Left colon (tissue), 2 donors: ENCODE measurements around the gene CHD1L. TPM values are rescaled to one million over a fixed set of nuclear protein-coding genes. Genes with fewer than 3 reads are reported as not detected.
A peak's percentile ranks its signal among the peaks of the same experiment; 100 is the strongest.
"Not testable (repeated sequence)": the region's sequence is repeated elsewhere in the genome, so short reads cannot be mapped to it uniquely, and the experiment has no call there.

ENCODE experiments used
- ATAC-seq: fragments of 200-7000 bp; cut with Tn5 transposase; one replicate; pipeline ENCODE4 v1.9.1; 2020; ENCODE audit warnings: mild to moderate bottlenecking, moderate library complexity
- DNase-seq, 2 donors: peaks; one replicate each; pipeline ENCODE4 v3.0.0-alpha.2; 2020
- intact Hi-C, 2 donors: fragments of 100-400 bp; cut with DNase I in 1 of 2; cut with micrococcal nuclease in 1 of 2; formaldehyde crosslinking; loops; one replicate each; pipeline versions ENCODE4 v1.11.2 to v1.14.0; 2022; cut with DNase I, micrococcal nuclease
- total RNA-seq, 2 donors: library from RNA; stranded (reverse); fragmentation: NEBNext Ultra II Directional; extraction: Animal tissue kit (Norgen Biotek cat#: 25700); gene quantifications; one replicate each; pipeline ENCODE4 v1.2.1, GENCODE V29; 2021
- donor health status: DM: no; HTN: no; CAD: no.
- donor health status: DM: yes; HTN: yes; CAD: no.

CHD1L gene
- total RNA-seq, 2 donors from 2014 or later, result 34.9 to 37.4 TPM

DNA sequence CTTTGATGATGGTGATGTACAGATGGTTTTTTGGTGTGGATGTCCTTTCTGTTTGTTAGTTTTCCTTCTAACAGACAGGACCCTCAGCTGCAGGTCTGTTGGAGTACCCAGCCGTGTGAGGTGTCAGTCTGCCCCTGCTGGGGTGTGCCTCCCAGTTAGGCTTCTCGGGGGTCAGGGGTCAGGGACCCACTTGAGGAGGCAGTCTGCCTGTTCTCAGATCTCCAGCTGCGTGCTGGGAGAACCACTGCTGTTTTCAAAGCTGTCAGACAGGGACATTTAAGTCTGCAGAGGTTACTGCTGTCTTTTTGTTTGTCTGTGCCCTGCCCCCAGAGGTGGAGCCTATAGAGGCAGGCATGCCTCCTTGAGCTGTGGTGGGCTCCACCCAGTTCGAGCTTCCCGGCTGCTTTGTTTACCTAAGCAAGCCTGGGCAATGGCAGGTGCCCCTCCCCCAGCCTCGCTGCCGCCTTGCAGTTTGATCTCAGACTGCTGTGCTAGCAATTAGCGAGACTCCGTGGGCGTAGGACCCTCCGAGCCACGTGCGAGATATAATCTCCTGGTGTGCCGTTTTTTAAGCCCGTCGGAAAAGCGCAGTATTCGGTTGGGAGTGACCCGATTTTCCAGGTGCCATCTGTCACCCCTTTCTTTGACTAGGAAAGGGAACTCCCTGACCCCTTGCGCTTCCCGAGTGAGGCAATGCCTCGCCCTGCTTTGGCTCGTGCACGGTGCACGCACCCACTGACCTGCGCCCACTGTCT lies 84.6 kb downstream of the CHD1L start:
- DNase-seq, result peak in 1 of 2 donors; percentile 3
- intact Hi-C loops, ATAC-seq: not testable (repeated sequence)

DNA sequence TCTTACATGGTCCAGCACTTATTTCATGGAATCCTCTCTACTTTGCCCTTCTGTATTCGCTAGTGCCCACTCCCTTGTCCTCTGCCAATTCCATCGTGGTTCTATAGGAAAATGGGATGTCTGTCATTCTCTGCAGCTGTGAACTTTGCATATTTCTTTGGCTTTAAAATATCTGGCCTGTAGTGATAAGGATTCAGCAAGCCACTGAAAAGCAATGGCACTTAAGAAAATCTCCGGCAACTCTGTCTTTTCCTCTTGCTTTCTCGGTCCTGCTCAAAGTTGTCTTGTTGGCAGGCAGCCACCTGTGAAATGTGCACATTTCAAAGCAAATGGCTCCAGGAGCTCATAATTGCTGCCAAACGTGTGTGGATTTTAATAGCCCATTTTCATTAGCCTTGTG lies 91.8 kb downstream of the CHD1L start:
- ATAC-seq (no peak), DNase-seq (no peak)
- intact Hi-C loops, result no loop called here

DNA sequence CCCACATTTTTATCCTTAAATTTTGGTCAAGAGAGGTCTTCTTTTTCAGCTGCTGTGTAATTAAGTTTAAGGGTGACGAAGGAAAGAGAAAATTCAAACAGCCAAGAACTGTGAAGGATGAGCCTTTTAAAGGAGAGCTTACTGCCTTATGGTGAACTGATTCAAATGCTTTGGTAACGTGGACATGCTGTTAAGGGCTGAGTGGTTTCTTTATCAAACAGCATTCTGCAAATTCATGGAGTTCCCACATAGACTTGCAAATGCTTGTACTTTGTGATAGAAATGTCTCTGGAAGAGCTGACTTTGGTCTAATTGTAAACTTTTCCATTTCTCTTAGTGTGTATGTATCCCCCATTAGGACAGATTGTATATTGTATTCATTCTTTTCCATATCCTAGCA lies 93.8 kb downstream of the CHD1L start:
- intact Hi-C loops, result no loop called here
- ATAC-seq (no peak), DNase-seq (no peak)

DNA sequence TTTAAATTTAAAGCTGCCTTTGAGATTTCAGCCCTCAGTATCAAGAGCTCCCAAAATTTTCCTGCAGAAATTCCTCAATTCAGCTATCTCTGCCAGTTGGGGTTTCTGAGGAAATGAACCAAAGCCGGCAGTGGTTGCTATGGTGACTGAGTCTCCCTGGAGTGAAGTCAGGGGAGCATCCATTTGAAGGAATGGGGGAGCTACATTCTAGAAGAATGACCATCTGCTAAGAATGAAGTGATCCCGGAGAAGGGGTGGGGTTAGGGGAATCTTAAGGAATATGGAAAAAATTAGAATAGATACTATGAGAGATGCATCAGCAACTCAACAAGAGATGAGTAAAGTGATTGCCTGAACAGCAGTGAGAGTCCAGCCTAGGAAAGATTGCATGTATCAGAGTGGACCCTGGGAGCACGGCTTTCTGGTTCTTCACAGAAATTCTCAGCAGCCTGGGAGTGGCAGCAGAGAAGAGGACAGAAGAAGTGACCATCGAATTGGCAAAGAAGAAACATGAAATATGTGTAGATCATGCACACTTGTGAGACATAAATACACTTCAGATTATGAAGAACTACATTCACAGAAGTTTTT lies 94.7 kb downstream of the CHD1L start:
- intact Hi-C loops, result no loop called here
- DNase-seq, result no peak
- ATAC-seq, result no peak

DNA sequence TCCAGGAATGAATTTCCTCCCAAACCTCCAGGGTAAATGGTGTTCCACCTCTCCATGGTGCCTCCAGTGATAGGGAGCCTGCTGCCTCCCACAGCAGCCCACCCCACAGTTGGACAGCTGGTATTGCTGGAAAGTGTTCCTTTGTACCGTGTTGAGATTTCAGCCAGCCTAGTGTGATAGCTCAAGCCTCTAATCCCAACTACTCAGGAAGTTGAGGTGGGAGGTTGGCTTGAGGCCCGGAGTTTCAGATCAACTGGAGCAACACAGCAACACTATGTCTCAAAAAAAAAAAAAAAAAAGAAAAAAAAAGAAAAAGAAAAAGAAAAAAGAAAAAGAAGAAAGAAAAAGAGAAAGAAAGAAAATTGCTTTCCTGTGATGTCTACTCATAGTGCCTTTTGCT lies 96.1 kb downstream of the CHD1L start:
- intact Hi-C loops, result no loop called here
- DNase-seq (no peak), ATAC-seq (no peak)

DNA sequence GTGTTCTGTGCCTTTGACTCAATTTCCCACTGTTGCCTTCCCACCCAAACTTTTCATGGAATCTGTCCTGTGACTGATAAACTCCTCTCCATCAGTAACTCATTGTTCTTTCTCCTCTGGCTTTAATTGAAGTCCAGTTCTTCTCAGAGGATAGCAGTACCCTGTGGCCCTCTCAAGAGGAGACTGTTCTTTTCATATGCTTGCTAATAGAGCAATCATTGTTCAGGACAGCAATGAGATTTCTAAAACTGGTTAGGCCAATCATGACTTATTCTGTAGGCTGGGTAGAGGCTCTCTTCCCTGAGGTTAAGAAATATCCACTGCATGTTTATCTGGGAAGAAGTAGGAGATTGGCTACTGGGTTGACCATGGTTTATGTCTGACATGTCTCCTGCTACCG lies 98.8 kb downstream of the CHD1L start:
- no peak for DNase-seq
- intact Hi-C loops, result no loop called here
- ATAC-seq, result no peak

Other genes starting within 250 kb of the CHD1L start
- gene PRKAB2, start 70.2 kb upstream of the CHD1L start, total RNA-seq, result 10 to 100 TPM; 12.2 to 23.9 TPM
- gene FMO5, start 17.3 kb upstream of the CHD1L start, total RNA-seq, result 100 to 1,000 TPM in 1 of 2 donors, 10 to 100 TPM in 1; 65.9 to 100 TPM